B cell (primary cell): ENCODE results near the gene LACTB. TPM values are rescaled to one million over a fixed set of nuclear protein-coding genes. Genes with fewer than 3 reads are reported as not detected.

Experiments used
- ATAC-seq: fragments of 200-7000 bp; cut with Tn5 transposase; one replicate; pipeline ENCODE4 v1.10.0; 2021; ENCODE audit warnings: low read depth, mild to moderate bottlenecking, moderate number of reproducible peaks, moderate library complexity
- CTCF ChIA-PET: fragments of 350-600 bp; sonication (Branson Sonifier 250); formaldehyde crosslinking; loops from one replicate; lab custom pipeline; 2021; ENCODE audit warnings: antibody characterized with exemption, inconsistent platforms; lab: Charles Lee
- POLR2A ChIA-PET: fragments of 350-600 bp; sonication (Branson Sonifier 250); formaldehyde crosslinking; loops from one replicate; lab custom pipeline; 2021; ENCODE audit warnings: antibody characterized with exemption; lab: Charles Lee
- DNase-seq: peaks from one replicate; pipeline ENCODE4 v3.0.0; 2013
- H2AFZ ChIP-seq: 2 replicates; pipeline ENCODE4 v1.6.1; 2012; ENCODE audit warnings: mild to moderate bottlenecking, low read depth, low read length; ENCODE audit not compliant: insufficient read depth, poor library complexity, severe bottlenecking
- H3K27ac ChIP-seq, 2 donors: 1 replicate in 1 of 2; 2 replicates in 1 of 2; pipeline ENCODE4 v1.5.1; 2012 to 2013; ENCODE audit warnings: low read length in 2 of 2, mild to moderate bottlenecking in 2 of 2, moderate library complexity in 1 of 2
- H3K27me3 ChIP-seq, 4 experiments: fragments of 200-600 bp in 1 of 4; sonication (generic) in 1 of 4; replicated peaks in 1 of 4; 1 replicate in 2 of 4; 2 replicates in 2 of 4; pipeline versions ENCODE4 v1.6.1 to v1.7.0; 2013 to 2016; ENCODE audit warnings: low read length in 3 of 4, mild to moderate bottlenecking in 2 of 4, mixed read lengths in 1 of 4, moderate library complexity in 1 of 4; ENCODE audit not compliant: insufficient read depth in 4 of 4, control insufficient read depth in 3 of 4; ENCODE audit errors: control extremely low read depth in 1 of 4
- H3K36me3 ChIP-seq, 2 experiments: replicated peaks in 1 of 2; 1 replicate in 1 of 2; 2 replicates in 1 of 2; pipeline versions ENCODE4 v1.6.1 to v1.7.1; 2013; ENCODE audit warnings: low read length in 1 of 2; ENCODE audit not compliant: insufficient read depth in 2 of 2, control insufficient read depth in 1 of 2; ENCODE audit errors: control extremely low read depth in 1 of 2, extremely low read depth in 1 of 2
- H3K4me1 ChIP-seq, 2 donors: fragments of 200-600 bp in 1 of 2; sonication (generic) in 1 of 2; 1 replicate in 1 of 2; 2 replicates in 1 of 2; pipeline versions ENCODE4 v1.5.1 to v1.6.1; 2013 to 2017; ENCODE audit warnings: low read length in 2 of 2; ENCODE audit not compliant: control insufficient read depth in 2 of 2, insufficient read depth in 2 of 2
- H3K4me2 ChIP-seq: replicated peaks from 2 replicates; pipeline ENCODE3; 2012; ENCODE audit warnings: mild to moderate bottlenecking, low read depth, low read length; ENCODE audit not compliant: poor library complexity, severe bottlenecking
- H3K4me3 ChIP-seq, 5 experiments: fragments of 200-600 bp in 1 of 5; sonication (generic) in 1 of 5; 1 replicate in 3 of 5; 2 replicates in 2 of 5; pipeline versions ENCODE4 v1.5.1 to v1.7.0; 2011 to 2016; ENCODE audit warnings: low read length in 4 of 5, mild to moderate bottlenecking in 4 of 5, low read depth in 2 of 5, control low read depth in 1 of 5, moderate library complexity in 1 of 5; ENCODE audit not compliant: insufficient read depth in 1 of 5; ENCODE audit errors: control extremely low read depth in 1 of 5, extremely low read depth in 1 of 5
- H3K79me2 ChIP-seq: fragments of 200-600 bp; sonication (generic); one replicate; pipeline ENCODE4 v1.6.0; 2016; ENCODE audit warnings: low read length; ENCODE audit not compliant: control insufficient read depth, insufficient read depth
- H3K9ac ChIP-seq: fragments of 200-600 bp; sonication (generic); 2 replicates; pipeline ENCODE4 v1.6.1; 2017; ENCODE audit warnings: mild to moderate bottlenecking, low read length, moderate library complexity
- H3K9me3 ChIP-seq, 3 donors: one replicate each; pipeline versions ENCODE4 v1.6.1 to v1.7.1; 2013; ENCODE audit warnings: low read length in 2 of 3; ENCODE audit not compliant: control insufficient read depth in 2 of 3, insufficient read depth in 1 of 3; ENCODE audit errors: control extremely low read depth in 1 of 3
- H4K20me1 ChIP-seq: 2 replicates; pipeline ENCODE4 v1.6.0; 2012; ENCODE audit warnings: mild to moderate bottlenecking, low read length; ENCODE audit not compliant: insufficient read depth, control insufficient read depth, poor library complexity, severe bottlenecking
- H3K27ac Mint-ChIP-seq: one replicate; pipeline ENCODE4 v1.8.0; 2021; ENCODE audit warnings: mixed read lengths
- H3K27me3 Mint-ChIP-seq: one replicate; pipeline ENCODE4 v1.8.0; 2021; ENCODE audit warnings: mixed read lengths
- H3K4me1 Mint-ChIP-seq: one replicate; pipeline ENCODE4 v1.8.0; 2021; ENCODE audit warnings: mixed read lengths
- H3K4me3 Mint-ChIP-seq: one replicate; pipeline ENCODE4 v1.8.0; 2021; ENCODE audit warnings: mixed read lengths
- H3K9me3 Mint-ChIP-seq: one replicate; pipeline ENCODE4 v1.8.0; 2022; ENCODE audit warnings: mixed read lengths; ENCODE audit not compliant: insufficient read depth
- EZH2 ChIP-seq: IDR thresholded peaks from 2 replicates; pipeline ENCODE4 v1.6.1; 2012; ENCODE audit warnings: borderline replicate concordance, low read depth, mild to moderate bottlenecking, moderate library complexity, low read length; ENCODE audit not compliant: insufficient read depth, poor library complexity, severe bottlenecking
- WGBS: methylation state at CpG from one replicate; pipeline ENCODE4 v1.1.5; 2013; ENCODE audit warnings: missing lambda C conversion rate; ENCODE audit not compliant: insufficient coverage; 5-methylcytosine and 5-hydroxymethylcytosine counted together
- intact Hi-C: fragments of 100-400 bp; cut with micrococcal nuclease; formaldehyde crosslinking; loops from one replicate; pipeline ENCODE4 v1.10.0; 2022
- polyA plus RNA-seq: library from polyadenylated mRNA; depleted of rRNA; stranded (reverse); fragments of >200 nt; gene quantifications from 2 replicates; pipeline ENCODE4 v1.2.3, GENCODE V29; 2012
- total RNA-seq, 2 donors: library from RNA; stranded (reverse); fragments of 120-200 nt in 1 of 2; gene quantifications; 1 replicate in 1 of 2; 2 replicates in 1 of 2; pipeline versions ENCODE4 v1.2.3 to v1.2.4, GENCODE V29; 2013 to 2022
- TF ChIP-seq, protein P1 (sequence below): fragments of 200-600 bp; IDR thresholded peaks from one replicate; pipeline ENCODE4 v1.8.0; 2022; ENCODE audit warnings: antibody characterized with exemption, mild to moderate bottlenecking

LACTB gene
- total and polyA plus RNA-seq, 2 donors (not counting 1 experiment from before 2014, with no cell fraction given) = 5.0 to 20.0 TPM

DNA sequence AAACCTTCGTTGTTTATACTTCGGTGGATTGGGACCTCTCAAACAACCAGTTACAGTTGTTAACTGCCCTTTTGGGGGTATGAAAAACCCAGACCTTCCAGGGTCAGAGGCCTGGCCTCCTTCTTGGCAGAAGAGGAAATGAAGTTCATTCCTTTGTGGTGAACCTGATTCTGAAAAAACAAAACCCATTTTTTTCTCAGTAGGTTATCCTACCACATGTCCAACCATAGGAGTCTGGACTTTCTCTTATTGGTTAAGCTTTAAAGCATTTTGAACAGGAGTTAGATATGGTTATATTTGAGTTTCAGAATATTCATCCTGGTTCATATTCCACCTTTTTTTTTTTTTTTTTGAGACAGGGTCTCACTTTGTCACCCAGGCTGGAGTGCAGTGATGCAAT lies 7.2 kb upstream of the LACTB start:
- H3K27me3 Mint-ChIP-seq = no peaks in the 10 kb centered on the region
- H3K27ac Mint-ChIP-seq = no peak overlapping the region

DNA sequence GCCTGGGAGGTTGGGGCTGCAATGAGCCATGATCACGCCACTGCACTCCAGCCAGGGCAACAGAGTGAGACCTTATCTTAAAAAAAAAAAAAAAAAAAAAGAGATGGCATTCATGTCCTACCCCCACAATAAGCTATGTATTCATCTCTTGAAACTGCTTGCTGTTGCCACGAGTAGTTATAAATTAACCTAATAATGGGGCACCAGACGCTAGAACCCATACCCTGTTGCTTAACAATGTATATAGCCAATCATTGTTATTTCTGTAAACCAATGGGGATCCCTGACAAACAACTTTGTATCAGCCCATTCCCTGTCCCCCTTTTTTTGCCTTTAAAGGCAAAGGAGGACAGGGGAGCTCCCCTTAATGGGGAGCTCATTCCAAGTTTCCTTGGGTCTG lies 2.8 kb upstream of the LACTB start:
- intact Hi-C loops = no loop called here
- no peak overlapping the region for H3K4me2 ChIP-seq
- Mint-ChIP-seq H3K4me1 (peaks cover 12% of the 10 kb centered on the region), H3K9me3 (peaks cover 3% of the 10 kb centered on the region), H3K4me3 (no peak overlapping the region), H3K27me3 (no peaks in the 10 kb centered on the region), H3K27ac (no peak overlapping the region)
- peaks cover 6 to 9% of the 10 kb centered on the region in 2 donors for H3K4me1 ChIP-seq
- H2AFZ ChIP-seq = no peak overlapping the region
- H3K9me3 ChIP-seq = peaks cover 1 to 22% (median 13%) of the 10 kb centered on the region in 3 donors
- H3K27ac ChIP-seq = no peak overlapping the region
- POLR2A ChIA-PET = no interaction called here
- no peak overlapping the region for H3K9ac ChIP-seq
- no peak for DNase-seq
- TF ChIP-seq, protein P1, sequence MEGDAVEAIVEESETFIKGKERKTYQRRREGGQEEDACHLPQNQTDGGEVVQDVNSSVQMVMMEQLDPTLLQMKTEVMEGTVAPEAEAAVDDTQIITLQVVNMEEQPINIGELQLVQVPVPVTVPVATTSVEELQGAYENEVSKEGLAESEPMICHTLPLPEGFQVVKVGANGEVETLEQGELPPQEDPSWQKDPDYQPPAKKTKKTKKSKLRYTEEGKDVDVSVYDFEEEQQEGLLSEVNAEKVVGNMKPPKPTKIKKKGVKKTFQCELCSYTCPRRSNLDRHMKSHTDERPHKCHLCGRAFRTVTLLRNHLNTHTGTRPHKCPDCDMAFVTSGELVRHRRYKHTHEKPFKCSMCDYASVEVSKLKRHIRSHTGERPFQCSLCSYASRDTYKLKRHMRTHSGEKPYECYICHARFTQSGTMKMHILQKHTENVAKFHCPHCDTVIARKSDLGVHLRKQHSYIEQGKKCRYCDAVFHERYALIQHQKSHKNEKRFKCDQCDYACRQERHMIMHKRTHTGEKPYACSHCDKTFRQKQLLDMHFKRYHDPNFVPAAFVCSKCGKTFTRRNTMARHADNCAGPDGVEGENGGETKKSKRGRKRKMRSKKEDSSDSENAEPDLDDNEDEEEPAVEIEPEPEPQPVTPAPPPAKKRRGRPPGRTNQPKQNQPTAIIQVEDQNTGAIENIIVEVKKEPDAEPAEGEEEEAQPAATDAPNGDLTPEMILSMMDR = no peak
- no peak for TF ChIP-seq EZH2
- H3K4me3 ChIP-seq = no peak overlapping the region
- CTCF ChIA-PET = interaction anchor here (0.6 to 1.5 kb wide), 4 partner anchors 11 to 827 kb away, joined by 3 to 5 read pairs (median 4); no protein-coding TSS in a partner anchor
- WGBS = 100% methylated on average over 1 of the region's 3 CpGs
- no peaks in the 10 kb centered on the region for H4K20me1 ChIP-seq
- no peaks in the 10 kb centered on the region for H3K36me3 ChIP-seq
- no peaks in the 10 kb centered on the region for H3K79me2 ChIP-seq
- ATAC-seq = no peak
- H3K27me3 ChIP-seq = no peaks in the 10 kb centered on the region

More for the DNA sequence above, 7.2 kb upstream of the LACTB start:
- CTCF ChIA-PET = no interaction called here
- intact Hi-C loops = no loop called here
- Histone ChIP-seq H3K79me2 (no peaks in the 10 kb centered on the region), H3K9ac (no peak overlapping the region), H3K4me1 (no peaks in the 10 kb centered on the region), H3K27ac (no peak overlapping the region), H2AFZ (no peak overlapping the region), H3K9me3 (peaks cover 0 to 10% (median 6%) of the 10 kb centered on the region in 3 donors), H3K4me2 (no peak overlapping the region), H4K20me1 (no peaks in the 10 kb centered on the region), H3K36me3 (no peaks in the 10 kb centered on the region), H3K4me3 (no peak overlapping the region), H3K27me3 (no peaks in the 10 kb centered on the region)
- POLR2A ChIA-PET = no interaction called here
- Mint-ChIP-seq H3K4me1 (no peaks in the 10 kb centered on the region), H3K9me3 (no peaks in the 10 kb centered on the region), H3K4me3 (no peak overlapping the region)
- TF ChIP-seq EZH2 = no peak
- TF ChIP-seq, protein P1 = no peak
- 100% methylated on average over 1 of the region's 2 CpGs for WGBS
- DNase-seq = no peak
- no peak for ATAC-seq
